ENCODE measurements around the gene UPF3A.

UPF3A gene

DNA sequence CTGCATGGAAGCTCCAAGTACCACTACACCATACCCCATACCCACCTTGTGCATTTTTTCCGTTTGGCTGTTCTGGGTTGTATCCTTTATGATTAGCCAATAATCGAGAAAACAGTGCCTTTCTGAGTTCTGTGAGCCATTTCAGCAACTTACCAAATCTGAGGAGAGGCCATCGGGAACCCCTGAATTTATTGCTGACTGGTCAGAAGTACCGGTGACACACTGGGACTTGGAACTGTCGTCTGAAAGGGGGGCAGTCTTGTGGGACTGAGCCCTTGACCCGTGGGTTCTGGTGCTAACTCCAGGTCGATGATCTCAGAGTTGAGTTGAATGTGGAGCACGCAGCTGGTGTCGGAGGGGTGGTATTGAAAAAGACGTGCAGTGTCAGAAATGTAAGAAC, 15.0 kb downstream of the UPF3A start:
- TF ChIP-seq, protein P1, sequence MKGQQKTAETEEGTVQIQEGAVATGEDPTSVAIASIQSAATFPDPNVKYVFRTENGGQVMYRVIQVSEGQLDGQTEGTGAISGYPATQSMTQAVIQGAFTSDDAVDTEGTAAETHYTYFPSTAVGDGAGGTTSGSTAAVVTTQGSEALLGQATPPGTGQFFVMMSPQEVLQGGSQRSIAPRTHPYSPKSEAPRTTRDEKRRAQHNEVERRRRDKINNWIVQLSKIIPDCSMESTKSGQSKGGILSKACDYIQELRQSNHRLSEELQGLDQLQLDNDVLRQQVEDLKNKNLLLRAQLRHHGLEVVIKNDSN (IDR thresholded peaks at IDR 0.05): no peak
- no peak for TF ChIP-seq CEBPB (IDR thresholded peaks at IDR 0.05)
- TF ChIP-seq TAF1 (IDR thresholded peaks at IDR 0.05; ENCODE audit: low read depth): no peak

GRCh38 chr13:114296902-114297301, 15.5 kb downstream of the UPF3A start:
- TF ChIP-seq YY1 (IDR thresholded peaks at IDR 0.05; ENCODE audit: low read depth): no peak
- TF ChIP-seq, protein P2, sequence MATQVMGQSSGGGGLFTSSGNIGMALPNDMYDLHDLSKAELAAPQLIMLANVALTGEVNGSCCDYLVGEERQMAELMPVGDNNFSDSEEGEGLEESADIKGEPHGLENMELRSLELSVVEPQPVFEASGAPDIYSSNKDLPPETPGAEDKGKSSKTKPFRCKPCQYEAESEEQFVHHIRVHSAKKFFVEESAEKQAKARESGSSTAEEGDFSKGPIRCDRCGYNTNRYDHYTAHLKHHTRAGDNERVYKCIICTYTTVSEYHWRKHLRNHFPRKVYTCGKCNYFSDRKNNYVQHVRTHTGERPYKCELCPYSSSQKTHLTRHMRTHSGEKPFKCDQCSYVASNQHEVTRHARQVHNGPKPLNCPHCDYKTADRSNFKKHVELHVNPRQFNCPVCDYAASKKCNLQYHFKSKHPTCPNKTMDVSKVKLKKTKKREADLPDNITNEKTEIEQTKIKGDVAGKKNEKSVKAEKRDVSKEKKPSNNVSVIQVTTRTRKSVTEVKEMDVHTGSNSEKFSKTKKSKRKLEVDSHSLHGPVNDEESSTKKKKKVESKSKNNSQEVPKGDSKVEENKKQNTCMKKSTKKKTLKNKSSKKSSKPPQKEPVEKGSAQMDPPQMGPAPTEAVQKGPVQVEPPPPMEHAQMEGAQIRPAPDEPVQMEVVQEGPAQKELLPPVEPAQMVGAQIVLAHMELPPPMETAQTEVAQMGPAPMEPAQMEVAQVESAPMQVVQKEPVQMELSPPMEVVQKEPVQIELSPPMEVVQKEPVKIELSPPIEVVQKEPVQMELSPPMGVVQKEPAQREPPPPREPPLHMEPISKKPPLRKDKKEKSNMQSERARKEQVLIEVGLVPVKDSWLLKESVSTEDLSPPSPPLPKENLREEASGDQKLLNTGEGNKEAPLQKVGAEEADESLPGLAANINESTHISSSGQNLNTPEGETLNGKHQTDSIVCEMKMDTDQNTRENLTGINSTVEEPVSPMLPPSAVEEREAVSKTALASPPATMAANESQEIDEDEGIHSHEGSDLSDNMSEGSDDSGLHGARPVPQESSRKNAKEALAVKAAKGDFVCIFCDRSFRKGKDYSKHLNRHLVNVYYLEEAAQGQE (IDR thresholded peaks at IDR 0.05; ENCODE audit: low read depth): no peak
- TF ChIP-seq RAD21 (IDR thresholded peaks at IDR 0.05; ENCODE audit: low read depth): no peak
- no peak for TF ChIP-seq EP300 (IDR thresholded peaks at IDR 0.05; ENCODE audit: borderline replicate concordance)
- TF ChIP-seq FOXM1 (IDR thresholded peaks at IDR 0.05; ENCODE audit: borderline replicate concordance, low read depth): no peak
- TF ChIP-seq CEBPB (IDR thresholded peaks at IDR 0.05): no peak
- TF ChIP-seq NFIC (IDR thresholded peaks at IDR 0.05): no peak

GRCh38 chr13:114298866-114299265, 17.5 kb downstream of the UPF3A start:
- TF ChIP-seq TCF12 (IDR thresholded peaks at IDR 0.05; ENCODE audit: low read depth): no peak
- TF ChIP-seq, protein P3, sequence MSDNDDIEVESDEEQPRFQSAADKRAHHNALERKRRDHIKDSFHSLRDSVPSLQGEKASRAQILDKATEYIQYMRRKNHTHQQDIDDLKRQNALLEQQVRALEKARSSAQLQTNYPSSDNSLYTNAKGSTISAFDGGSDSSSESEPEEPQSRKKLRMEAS (IDR thresholded peaks at IDR 0.05): no peak
- TF ChIP-seq YY1 (IDR thresholded peaks at IDR 0.05; ENCODE audit: low read depth): no peak
- TF ChIP-seq CEBPB (IDR thresholded peaks at IDR 0.05): no peak
- no peak for TF ChIP-seq ZBTB7A (IDR thresholded peaks at IDR 0.05; ENCODE audit: low read depth)
- TF ChIP-seq, protein P1 (IDR thresholded peaks at IDR 0.05): no peak
- TF ChIP-seq TAF1 (IDR thresholded peaks at IDR 0.05; ENCODE audit: low read depth): no peak
- no peak for TF ChIP-seq RAD21 (IDR thresholded peaks at IDR 0.05; ENCODE audit: low read depth)
- no peak for TF ChIP-seq NFIC (IDR thresholded peaks at IDR 0.05)
- TF ChIP-seq FOXM1 (IDR thresholded peaks at IDR 0.05; ENCODE audit: borderline replicate concordance, low read depth): no peak
- TF ChIP-seq CREB1 (IDR thresholded peaks at IDR 0.05; ENCODE audit: low read depth): no peak
- TF ChIP-seq TEAD4 (IDR thresholded peaks at IDR 0.05): no peak
- no peak for TF ChIP-seq EP300 (IDR thresholded peaks at IDR 0.05; ENCODE audit: borderline replicate concordance)
- TF ChIP-seq, protein P2 (IDR thresholded peaks at IDR 0.05; ENCODE audit: low read depth): no peak
- no peak for TF ChIP-seq EGR1 (IDR thresholded peaks at IDR 0.05)

- TF ChIP-seq EGR1 (IDR thresholded peaks at IDR 0.05): no peak
- TF ChIP-seq NFIC (IDR thresholded peaks at IDR 0.05): no peak
- TF ChIP-seq TAF1 (IDR thresholded peaks at IDR 0.05; ENCODE audit: low read depth): no peak
- TF ChIP-seq TEAD4 (IDR thresholded peaks at IDR 0.05): no peak
- TF ChIP-seq TCF12 (IDR thresholded peaks at IDR 0.05; ENCODE audit: low read depth): no peak
- TF ChIP-seq CEBPB (IDR thresholded peaks at IDR 0.05): no peak
- no peak for TF ChIP-seq RAD21 (IDR thresholded peaks at IDR 0.05; ENCODE audit: low read depth)
- TF ChIP-seq, protein P2 (IDR thresholded peaks at IDR 0.05; ENCODE audit: low read depth): no peak
- TF ChIP-seq EP300 (IDR thresholded peaks at IDR 0.05; ENCODE audit: borderline replicate concordance): no peak
- TF ChIP-seq ZBTB7A (IDR thresholded peaks at IDR 0.05; ENCODE audit: low read depth): no peak
- TF ChIP-seq, protein P1 (IDR thresholded peaks at IDR 0.05): no peak
- TF ChIP-seq, protein P3 (IDR thresholded peaks at IDR 0.05): no peak
- no peak for TF ChIP-seq FOXM1 (IDR thresholded peaks at IDR 0.05; ENCODE audit: borderline replicate concordance, low read depth)
- no peak for TF ChIP-seq YY1 (IDR thresholded peaks at IDR 0.05; ENCODE audit: low read depth)
- TF ChIP-seq CREB1 (IDR thresholded peaks at IDR 0.05; ENCODE audit: low read depth): no peak
These were observed 18.4 kb downstream of the UPF3A start for GRCh38 chr13:114299604-114300305.
